ENCODE data around the gene GGT1.
"Not testable (repeated sequence)": the region's sequence is repeated elsewhere in the genome, so short reads cannot be mapped to it uniquely, and the experiment has no call there.

The GGT1 gene

DNA sequence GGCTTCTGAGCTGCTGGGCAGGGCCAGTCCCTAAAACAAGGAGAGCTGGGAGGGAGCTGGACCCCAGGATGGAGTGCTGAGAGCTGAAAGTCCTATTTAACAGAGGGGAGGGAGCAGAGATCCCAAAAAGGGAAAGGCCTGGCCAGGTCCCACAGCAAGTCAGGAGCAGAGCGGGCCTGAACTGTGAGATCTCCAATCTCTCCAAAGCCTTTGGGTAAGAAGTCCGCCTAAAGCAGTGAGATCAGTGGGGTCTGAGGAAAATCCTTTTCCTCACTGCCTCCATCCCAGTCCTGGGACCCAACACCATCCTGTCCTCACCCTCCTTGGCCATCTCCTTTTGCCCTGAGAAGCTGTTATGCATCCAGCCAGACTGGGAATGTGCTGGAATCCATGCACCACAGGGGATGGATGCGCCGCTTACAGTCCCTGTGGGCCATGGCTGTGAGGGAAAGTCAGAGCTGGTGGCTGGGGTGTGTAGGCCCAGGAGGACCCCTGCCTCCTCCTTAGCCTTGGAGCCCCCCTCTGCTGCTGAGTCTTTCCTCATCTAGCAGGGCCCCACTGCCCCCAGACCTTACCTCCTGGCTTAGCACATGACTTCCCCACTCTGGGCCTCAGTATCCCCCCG lies 18.7 kb upstream of the GGT1 start:
- DNase-seq = no peak

DNA sequence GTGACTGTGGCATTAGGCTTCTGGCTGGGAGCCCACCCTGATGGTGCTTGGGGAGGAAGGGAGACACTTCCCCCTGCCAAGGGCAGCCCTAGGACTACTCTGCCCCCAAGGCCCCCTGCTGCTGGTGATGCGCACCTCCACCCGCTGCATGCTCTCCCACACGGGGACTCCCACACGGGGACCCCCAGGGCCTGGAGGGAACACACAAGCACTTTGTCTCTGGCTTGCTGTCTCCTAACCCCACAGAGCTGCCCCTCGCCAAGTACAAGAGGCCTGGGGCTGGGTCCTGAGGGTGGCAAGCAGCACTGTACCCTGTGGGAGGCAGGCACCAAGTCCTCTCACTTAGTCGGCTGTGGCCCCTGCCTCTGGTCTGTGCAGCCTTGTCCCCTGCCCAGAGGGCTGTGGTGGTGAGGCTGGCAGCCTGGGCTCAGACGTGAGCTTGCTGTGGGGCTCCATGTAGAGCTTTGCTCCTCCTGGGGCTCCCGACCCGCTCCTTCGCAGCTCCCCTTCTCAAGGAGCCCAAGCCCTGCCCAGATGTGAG lies 18.1 kb upstream of the GGT1 start:
- no peak for DNase-seq

DNA sequence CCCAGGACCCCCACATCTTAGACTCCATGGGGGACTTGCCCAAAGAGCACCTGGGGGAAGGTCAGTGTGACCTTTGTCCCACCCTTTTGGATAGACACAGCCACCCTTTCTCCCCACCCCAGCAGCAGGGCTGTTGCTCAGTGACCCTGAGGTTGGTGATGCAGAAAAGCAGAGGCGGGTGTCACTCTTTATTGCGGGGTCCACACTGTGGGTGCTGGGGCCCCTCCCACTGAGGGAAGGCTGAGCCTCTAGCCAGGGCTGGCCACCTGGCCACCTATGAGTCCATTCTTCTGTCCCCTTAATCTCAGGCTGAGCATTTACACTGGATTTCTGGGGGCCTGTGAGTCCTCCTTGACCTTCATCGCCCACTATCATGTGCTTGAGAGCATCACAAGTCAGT lies 17.5 kb upstream of the GGT1 start:
- DNase-seq = no peak

DNA sequence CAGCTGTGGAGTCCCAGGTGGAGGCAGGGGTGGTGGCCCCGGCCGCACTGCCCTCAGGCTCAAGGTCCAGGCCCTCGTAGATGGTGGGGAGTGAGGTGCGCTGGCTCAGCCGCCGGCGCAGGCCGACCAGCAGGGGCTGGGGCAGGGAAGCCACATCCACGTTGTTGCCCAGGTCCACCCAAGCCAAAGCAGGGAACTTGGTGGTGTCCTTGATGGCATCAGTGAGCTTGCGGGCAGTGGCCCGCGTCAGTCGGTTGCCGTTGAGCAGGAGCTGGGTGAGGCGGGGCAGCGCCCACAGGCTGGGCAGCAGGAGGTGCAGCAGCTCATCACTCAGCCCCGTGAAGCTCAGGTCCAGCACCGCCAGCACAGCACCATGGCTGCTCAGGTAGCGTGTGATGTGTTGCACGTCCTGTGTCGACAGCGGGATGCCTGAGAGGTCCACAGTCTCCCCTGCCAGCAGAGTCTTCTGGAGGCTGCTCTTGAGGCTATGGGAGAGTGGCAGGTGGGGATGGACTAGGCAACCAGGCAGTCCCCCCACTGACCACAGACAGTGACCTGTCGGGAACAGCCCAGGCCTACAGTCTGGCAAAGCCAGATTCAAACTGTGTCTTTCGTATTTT lies 17.0 kb upstream of the GGT1 start:
- no peak for DNase-seq

DNA sequence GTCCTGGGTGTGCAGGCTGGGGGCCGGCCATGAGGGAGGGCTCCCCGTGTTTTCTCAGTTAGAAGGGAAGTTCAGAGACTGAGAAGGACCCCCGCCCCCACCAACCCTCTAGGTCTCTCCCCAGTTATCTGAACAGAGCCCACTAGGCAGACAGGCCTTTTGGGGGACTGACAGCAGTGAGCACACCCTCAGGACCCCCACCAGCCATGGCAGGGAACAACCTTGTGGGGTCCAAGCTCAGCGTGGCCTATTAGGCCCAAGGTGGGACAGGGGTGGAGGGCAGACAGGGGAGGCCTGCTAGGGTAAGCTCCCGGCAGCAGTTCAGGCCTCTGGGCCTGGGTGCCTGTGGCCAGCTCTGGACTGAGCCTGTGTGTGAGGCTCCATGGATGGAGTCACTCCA lies 15.7 kb upstream of the GGT1 start:
- no peak for DNase-seq

DNA sequence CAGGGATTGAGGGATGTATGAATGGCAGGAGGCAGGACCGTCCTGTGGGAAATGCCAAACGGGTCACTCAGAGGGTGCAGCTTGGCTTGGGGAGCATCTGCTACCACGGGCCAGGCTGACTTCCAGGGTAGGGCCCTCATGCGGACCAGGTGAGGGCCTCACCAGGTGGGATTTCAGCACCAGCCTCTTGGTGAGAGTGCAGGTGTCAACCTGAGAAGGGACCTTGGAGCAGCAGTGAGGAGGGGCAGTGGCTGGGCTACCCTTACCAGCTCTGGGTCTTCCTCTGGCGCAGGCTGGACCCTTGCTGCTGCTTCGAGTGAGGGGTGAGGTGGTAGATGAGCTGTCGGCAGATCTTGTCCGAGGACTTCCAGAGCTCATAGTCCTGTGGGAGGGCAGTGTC lies 15.0 kb upstream of the GGT1 start:
- DNase-seq = no peak

DNA sequence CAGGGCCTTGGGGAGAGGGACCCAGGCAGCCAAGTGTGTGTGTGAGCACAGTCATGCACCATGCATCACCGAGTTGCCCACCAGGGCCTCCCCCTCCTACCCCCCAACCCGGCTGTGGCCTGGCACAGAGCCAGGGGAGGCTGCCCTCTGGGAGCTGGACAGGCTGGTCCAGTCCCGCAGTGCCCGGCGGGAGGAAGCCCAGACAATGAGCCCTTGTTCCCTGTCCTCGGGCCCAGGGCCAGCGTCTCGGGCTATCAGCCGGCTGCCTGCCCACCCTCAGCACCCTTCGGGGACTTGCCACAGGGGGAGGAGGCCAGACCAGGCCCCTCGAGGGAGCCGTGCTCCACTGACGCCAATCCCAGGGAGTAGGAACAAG lies 14.6 kb upstream of the GGT1 start:
- no peak for DNase-seq

DNA sequence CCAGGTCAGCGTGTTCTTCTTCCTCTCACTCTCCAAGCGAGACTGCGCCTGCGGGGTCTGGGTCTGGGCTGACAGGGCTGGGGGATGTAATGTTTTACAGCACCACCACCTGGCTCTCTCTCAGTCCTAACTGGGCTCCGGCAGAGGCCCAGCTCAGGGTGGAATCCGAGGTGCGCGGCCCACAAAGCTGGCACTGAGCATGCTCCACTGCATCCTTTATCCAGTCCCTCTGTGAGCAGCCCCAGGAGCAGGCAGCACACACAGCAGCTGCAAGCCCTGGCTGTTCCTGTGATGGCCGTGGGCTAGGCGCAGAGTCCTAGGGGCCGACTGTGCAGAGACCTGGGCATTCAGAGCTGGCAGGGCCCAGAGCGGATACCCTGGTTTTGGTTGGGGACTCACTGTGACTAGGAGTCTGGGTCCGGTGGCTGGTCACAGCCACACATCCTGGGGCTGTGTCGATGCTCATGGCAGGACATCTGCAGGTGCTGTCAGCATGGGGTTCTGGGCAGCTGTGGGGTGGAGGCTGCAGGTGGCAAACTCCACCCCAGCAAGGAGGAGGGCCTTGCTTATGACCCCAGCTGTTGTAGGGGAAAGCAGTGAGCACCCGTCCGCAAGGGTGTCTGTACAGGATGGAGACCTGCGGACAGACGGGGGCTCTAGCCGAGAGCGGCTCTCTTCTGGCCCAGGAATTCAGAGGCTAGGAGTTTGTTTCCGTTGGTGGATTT lies 14.1 kb upstream of the GGT1 start:
- DNase-seq = no peak

DNA sequence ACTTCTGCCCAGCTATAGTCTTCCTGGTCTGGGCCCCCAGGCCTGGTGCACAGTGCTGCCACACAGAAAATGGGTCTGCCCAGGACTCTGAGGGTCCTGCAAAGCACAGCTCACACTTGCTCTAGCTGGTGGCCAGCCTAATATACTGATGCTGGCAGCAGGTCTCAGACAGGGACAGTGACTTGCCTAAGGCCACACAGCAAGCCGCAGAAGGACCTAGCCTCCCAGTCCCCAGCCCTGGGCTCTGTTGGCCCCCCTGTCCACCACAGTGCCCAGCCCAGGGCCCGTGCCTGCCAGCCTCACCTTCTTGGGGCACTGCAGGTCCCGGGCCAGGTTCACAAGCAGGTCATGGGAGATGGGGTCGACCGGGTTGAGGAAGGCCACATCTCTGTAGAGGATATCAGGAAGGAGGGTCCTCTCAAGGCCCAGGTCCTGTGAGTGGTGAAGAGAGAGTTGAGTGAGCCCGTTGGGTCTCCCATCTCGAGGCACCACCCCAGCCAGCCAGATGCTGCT lies 13.4 kb upstream of the GGT1 start:
- DNase-seq = no peak

DNA sequence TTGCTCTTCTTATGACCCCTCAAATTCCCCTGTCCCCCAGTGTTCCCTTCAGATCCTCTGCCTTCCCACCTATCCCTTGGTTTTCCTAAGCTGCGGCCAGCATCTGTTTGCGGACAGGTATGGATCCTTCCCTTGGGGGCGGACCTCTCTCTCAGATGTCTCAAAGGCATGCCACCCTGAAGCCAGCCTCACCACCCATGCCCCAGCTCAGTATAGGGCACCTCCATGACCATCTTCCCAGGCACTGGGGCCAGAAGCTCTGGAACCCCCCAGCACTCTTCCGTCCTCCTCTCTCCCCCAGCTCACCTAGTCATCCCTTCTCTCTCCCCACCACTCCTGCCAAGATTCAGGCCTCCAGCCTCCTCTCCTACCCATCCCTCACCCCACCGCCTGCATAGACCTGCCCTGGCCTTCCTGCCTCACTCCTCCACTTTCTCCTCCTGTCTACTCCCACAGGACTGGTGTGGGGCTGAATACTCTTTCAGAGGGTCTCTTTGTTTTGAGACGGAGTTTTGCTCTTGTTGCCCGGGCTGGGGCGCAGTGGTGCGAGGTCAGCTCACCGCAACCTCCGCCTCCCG lies 12.3 kb upstream of the GGT1 start:
- no peak for DNase-seq

DNA sequence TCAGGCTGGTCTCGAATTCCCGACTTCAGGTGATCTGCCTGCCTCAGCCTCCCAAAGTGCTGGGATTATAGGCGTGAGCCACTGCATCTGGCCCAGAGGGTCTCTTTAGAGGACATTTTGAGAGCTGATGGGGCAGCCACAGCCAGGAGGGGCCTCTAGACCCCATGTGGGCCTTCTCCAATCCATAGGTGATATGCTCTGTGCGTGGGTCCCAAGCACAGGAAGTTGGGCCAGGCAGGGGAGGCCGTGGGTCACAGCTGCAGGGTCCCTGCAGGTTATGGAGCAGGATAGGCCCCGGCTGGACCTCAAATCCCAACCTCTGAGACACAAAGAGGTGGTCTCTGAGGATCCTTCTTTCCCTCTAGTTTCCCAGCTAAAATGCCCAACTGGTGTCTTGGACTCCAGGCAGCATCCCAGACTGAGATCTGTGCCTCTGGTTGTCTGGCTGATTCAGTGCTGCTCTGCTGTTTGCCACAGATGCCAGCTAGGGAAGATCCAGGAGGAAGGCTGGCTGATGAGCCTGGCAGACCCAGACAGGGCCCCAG lies 11.6 kb upstream of the GGT1 start:
- DNase-seq = no peak

DNA sequence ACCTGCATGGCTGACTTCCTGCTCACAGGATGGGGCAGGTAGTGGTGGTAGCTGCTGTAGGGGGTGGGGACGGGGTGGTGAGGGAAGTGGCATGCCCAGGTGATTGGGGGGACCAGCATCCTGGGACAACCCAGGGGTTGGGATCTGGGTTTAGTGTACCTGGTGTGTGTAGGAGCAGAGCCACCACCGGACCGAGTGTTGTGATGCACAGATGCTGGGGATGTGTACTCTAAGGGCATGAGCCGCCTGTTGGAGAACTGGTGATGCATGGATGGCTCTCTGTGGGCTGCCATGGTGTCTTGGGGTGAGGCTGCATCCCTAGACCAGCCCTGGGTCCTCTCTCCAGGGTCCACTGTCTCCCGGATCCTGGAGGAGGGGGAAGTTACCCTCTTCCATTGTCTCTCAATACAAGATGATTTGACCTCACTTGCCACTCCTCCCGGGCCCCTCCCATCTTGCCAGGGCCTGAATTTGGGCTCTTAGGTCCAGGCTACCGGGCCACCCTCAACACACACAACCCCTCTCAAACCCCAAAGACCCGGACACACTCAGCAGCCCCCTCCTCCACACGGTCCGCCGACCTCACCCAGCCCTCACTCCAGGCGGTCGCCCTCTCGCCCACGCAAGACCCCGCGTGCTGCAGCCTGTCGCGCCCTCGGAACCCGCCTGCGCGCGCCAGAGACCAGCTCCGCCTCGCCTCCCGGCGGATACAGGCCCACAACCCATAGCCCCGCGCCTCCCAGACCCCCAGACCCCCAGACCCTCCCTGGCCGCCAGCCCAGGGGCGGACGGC lies 10.7 kb upstream of the GGT1 start:
- DNase-seq = no peak

DNA sequence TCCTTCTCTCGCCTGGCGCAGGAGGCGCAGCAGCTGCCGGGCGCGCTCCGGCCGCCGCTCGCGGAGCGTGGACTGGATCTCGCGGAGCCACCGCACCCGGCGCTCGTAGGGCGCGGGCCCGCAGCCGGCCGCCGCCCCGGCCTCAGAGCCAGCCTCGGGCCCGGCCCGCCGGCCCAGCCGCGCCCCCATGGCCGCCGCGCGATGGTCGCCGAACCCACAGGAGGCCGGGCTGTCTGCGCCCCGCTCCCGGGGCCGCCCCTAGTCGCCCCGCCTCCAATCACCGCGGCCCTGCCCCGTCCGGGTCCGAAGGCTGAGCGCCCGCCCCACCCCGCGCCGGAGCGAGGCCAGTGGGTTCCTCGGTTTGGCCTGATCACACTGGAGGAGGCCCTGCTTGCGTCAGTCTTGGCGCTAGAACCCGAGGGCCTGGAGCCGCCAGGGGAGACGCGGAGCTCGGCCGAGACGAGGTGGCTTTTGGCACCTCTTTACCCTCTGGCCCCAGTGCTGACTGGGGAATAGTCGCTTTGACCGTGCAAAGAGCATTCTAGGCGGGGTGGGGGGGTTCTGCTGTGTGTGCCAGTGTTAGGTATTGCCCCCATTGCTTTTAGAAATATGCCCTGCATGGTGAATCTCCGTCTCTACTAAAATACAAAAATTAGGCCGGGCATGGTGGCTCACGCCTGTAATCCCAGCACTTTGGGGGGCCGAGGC lies 10.0 kb upstream of the GGT1 start, which contains the start of gene LRRC75B:
LRRC75B (minus strand) TSS at position 223 of the 708 bp plus-strand sequence; CDS start at position 189, 34 bp downstream.
- peak; percentile 35 for DNase-seq

DNA sequence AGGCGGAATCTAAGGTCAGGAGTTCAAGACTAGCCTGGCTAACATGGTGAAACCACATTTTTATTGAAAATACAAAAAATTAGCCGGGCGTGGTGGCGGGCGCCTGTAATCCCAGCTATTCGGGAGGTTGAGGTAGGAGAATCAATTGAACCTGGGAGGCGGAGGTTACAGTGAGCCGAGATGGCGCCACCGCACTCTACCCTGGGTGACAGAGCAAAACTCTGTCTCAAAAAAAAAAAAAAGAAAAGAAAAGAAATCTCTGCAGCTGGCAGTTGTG lies 9.5 kb upstream of the GGT1 start:
- DNase-seq = not testable (repeated sequence)

DNA sequence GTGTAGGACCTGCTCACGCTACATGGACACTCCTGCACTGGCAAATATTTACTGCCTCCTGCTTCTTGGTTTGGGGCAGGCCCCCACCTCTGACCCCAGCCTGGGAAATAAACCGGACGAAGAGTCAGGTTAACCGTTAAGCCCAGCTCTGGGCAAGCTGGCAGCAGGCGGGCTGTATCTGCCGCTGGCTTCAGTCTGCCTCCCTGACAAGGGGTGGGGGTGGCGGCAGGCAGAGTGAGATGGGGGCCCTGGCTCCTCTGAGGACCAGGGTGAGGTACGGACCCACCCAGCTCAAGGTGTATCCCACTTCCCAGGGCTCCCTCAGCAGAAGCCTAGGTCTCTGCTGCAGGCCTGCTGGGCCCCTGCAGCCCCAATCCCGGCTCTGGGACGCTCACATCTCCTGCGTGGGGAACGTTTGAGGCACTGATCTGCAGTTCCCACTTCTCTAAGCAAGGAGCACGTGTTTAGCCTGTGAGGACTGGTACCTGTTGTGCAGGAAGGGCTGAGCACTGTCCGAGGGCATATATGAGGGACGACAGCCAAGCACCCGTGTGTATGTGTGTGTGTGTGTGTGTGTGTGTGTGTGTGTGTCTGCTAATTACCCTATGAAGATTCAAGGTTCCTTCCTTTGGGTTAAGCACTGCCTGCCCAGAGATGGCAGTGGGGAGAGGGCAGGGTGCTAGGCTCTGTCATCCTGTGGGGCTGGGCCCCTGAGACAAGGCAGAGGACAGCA lies 9.0 kb upstream of the GGT1 start:
- no peak for DNase-seq

DNA sequence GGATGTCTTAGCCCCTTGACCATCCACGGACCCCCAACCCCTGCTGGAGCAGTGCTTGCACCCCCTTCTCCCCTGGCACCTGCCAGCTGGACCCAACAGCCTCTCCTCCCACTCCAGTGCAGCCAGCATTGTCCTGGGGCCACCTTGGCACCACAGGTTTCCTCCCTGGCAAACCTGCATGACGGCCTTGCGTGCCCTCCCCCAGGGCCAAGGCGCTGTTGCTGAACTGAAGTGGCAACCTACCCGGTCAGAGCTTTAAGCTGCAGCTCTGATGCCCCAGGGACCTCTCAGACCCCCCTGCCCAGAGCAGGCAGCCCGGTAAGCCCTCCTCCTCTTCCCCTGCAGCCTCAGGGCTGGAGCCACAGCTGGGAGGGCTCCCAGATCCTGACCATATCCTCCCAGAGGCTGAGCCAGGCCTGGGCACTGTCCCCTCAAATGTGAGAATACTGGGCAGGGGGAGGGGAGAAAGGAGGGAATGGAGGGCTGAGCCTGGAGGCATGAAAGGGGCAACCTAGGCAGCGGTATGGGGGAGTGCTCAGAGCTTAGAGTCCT lies 8.3 kb upstream of the GGT1 start:
- DNase-seq = no peak

DNA sequence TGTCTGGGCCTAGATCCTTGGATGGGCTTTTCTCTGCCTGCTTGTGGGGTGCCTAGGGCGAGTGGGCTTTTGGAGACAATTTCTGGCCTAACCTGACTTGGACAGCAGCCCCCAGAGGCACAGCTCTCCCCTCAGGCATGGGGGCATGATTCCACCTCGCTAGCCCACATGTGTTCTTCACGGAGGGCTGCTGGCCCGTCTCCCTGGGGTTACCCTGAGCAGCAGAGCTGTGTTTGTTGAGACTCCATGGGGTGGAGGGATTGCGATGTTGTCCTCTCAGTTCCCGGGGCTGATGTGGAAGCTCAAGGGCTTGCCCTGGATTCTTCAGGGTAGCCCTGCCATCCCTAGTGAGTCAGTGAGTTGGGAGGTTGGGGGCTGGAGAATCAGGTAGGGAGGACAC lies 7.8 kb upstream of the GGT1 start:
- no peak for DNase-seq

DNA sequence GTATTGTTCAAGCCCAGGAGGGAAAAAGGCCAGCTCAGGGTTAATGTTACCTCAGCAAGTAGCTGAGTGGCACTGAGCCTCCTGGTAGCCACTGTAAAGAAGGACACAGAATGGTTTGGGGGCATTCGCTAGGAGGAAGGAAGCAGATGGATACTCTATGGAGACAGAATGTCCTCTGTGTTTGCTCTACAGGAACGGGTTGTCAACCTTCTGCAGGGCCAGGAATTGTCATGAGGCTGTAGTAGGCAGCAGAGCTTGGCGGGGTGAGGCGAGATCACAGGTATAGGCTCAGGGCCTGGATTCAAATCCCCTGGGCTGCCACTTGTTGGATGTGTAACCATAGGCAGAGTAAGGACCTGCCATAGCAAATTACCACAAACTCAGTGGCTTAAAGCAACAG lies 7.1 kb upstream of the GGT1 start:
- DNase-seq = no peak

DNA sequence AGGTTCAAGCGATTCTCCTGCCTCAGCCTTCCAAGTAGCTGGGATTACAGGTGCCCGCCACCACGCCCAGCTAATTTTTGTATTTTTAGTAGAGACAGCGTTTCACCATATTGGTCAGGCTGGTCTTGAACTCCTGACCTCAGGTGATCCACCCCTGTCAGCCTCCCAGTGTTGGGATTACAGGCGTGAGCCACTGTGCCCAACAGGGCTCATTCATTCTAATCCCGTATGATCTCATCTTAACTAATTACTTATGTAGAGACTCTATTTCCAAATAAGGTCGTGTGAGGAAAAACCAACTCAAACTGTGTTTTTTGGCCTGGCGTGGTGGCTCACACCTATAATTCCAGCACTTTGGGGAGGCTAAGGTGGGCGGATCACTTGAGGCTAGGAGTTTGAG lies 5.9 kb upstream of the GGT1 start:
- not testable (repeated sequence) for DNase-seq

DNA sequence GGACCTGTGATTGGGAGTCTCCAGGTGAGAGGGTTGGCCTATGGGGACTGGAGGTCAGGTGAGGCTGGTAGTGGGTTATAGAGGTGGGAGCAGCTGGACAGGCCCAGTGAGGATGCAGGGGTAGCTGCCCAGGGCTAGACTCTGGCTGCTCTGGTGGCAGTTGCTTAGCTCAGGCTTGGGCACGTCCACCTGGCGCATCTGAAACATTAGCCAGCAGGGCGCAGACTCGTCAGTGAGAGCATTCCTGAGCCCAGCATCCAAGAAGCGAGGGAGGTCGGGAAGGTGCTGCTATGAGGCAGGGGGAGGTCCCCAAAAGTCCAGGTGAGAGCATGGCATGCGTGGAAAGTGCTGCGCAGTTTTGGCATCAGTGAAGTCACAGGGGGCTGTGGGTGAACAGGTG lies 3.5 kb upstream of the GGT1 start:
- no peak for DNase-seq
